ENCODE results near the gene PHACTR1.

DNA sequence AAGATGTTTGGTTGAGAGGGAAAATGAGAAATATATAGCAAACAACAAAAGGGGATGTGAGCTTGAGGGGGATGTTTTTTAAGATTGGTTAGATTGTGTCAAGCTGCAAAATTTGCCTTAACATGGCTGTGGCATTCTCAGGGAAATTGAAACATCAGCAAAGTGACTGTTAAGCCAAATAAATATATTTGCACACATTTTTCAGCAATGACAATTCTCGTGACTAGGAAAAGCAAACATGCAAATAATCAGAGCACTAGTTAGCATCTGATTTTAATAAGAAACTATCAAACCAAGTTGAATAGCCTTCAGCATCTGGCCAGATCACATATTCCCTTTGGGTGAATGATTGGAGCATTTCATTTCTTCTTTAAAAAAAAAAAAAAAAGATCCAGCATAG, 349.0 kb downstream of the PHACTR1 start:
- no peak for TF ChIP-seq EGR1 (IDR thresholded peaks at IDR 0.05; ENCODE audit: low read depth in 2 of 2)
- TF ChIP-seq, protein P1, sequence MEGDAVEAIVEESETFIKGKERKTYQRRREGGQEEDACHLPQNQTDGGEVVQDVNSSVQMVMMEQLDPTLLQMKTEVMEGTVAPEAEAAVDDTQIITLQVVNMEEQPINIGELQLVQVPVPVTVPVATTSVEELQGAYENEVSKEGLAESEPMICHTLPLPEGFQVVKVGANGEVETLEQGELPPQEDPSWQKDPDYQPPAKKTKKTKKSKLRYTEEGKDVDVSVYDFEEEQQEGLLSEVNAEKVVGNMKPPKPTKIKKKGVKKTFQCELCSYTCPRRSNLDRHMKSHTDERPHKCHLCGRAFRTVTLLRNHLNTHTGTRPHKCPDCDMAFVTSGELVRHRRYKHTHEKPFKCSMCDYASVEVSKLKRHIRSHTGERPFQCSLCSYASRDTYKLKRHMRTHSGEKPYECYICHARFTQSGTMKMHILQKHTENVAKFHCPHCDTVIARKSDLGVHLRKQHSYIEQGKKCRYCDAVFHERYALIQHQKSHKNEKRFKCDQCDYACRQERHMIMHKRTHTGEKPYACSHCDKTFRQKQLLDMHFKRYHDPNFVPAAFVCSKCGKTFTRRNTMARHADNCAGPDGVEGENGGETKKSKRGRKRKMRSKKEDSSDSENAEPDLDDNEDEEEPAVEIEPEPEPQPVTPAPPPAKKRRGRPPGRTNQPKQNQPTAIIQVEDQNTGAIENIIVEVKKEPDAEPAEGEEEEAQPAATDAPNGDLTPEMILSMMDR (IDR thresholded peaks at IDR 0.05; ENCODE audit: low read depth, low read length, missing input control) = no peak
- no peak for TF ChIP-seq JUND (IDR thresholded peaks at IDR 0.05)
- TF ChIP-seq FOXA2 (IDR thresholded peaks at IDR 0.05) = no peak
- no peak for TF ChIP-seq HNF4A (conservative IDR thresholded peaks at IDR 0.05)
- TF ChIP-seq SP1 (IDR thresholded peaks at IDR 0.05) = no peak
- TF ChIP-seq, protein P2, sequence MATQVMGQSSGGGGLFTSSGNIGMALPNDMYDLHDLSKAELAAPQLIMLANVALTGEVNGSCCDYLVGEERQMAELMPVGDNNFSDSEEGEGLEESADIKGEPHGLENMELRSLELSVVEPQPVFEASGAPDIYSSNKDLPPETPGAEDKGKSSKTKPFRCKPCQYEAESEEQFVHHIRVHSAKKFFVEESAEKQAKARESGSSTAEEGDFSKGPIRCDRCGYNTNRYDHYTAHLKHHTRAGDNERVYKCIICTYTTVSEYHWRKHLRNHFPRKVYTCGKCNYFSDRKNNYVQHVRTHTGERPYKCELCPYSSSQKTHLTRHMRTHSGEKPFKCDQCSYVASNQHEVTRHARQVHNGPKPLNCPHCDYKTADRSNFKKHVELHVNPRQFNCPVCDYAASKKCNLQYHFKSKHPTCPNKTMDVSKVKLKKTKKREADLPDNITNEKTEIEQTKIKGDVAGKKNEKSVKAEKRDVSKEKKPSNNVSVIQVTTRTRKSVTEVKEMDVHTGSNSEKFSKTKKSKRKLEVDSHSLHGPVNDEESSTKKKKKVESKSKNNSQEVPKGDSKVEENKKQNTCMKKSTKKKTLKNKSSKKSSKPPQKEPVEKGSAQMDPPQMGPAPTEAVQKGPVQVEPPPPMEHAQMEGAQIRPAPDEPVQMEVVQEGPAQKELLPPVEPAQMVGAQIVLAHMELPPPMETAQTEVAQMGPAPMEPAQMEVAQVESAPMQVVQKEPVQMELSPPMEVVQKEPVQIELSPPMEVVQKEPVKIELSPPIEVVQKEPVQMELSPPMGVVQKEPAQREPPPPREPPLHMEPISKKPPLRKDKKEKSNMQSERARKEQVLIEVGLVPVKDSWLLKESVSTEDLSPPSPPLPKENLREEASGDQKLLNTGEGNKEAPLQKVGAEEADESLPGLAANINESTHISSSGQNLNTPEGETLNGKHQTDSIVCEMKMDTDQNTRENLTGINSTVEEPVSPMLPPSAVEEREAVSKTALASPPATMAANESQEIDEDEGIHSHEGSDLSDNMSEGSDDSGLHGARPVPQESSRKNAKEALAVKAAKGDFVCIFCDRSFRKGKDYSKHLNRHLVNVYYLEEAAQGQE (IDR thresholded peaks at IDR 0.05) = no peak
- TF ChIP-seq RAD21 (IDR thresholded peaks at IDR 0.05) = no peak
- no peak for TF ChIP-seq YY1 (IDR thresholded peaks at IDR 0.05)
- TF ChIP-seq, protein P3, sequence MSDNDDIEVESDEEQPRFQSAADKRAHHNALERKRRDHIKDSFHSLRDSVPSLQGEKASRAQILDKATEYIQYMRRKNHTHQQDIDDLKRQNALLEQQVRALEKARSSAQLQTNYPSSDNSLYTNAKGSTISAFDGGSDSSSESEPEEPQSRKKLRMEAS (IDR thresholded peaks at IDR 0.05) = no peak

All from liver (tissue), 3 donors.